ENCODE data around the gene SLC1A5.
A peak's percentile ranks its signal among the peaks of the same experiment; 100 is the strongest.

The SLC1A5 gene

DNA sequence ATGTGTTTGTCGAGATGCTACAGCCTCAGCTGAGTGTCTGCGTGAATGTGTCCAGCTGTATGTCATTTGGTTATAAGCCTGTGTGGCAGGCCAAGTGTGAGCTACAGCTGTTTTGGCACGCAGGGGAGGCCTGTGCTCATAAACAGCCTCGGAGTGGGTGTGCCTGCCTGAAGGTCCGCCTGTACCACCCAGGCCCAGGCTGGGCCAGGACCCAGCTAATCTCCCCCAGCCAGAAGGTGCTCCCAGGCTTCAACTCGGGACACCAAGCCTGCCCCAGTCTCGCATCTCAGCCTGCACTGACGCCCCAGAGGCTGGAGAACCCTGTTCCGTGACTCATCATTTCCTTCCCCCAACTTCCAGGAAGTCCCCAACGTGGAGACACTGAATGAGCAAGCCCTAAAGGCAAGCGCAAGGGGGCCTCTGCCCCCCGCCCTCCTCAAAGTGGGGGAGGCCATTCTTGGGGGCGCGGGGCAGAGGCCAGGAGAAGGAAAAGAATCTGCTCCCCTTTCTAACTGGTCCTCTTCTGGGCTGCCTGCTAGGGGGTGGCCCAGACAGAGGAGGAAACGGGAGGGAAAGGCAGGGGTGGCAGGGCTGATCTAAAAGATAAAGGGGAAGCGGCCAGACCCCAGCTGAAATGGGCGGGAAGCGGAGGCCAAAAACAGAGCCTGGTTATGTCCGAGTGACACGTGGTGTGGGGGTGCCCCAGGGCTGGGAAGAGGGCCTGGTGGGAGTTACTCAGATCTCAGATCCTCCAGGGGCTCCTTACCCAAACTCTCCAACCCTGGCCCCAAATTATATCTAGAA is 2.0 kb downstream of the SLC1A5 start (continued):
- TF ChIP-seq, protein P1, sequence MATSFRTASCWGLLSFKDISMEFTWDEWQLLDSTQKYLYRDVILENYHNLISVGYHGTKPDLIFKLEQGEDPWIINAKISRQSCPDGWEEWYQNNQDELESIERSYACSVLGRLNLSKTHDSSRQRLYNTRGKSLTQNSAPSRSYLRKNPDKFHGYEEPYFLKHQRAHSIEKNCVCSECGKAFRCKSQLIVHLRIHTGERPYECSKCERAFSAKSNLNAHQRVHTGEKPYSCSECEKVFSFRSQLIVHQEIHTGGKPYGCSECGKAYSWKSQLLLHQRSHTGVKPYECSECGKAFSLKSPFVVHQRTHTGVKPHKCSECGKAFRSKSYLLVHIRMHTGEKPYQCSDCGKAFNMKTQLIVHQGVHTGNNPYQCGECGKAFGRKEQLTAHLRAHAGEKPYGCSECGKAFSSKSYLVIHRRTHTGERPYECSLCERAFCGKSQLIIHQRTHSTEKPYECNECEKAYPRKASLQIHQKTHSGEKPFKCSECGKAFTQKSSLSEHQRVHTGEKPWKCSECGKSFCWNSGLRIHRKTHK (tag by site-specific recombination; IDR thresholded peaks at IDR 0.05): no peak
- TF ChIP-seq SETDB1 (IDR thresholded peaks at IDR 0.05; ENCODE audit: insufficient read length, low read length): no peak
- TF ChIP-seq ZNF837 (tag by site-specific recombination; IDR thresholded peaks at IDR 0.05): no peak
- no peak for TF ChIP-seq ZNF624 (tag by site-specific recombination; IDR thresholded peaks at IDR 0.05)
- TF ChIP-seq, protein P2, sequence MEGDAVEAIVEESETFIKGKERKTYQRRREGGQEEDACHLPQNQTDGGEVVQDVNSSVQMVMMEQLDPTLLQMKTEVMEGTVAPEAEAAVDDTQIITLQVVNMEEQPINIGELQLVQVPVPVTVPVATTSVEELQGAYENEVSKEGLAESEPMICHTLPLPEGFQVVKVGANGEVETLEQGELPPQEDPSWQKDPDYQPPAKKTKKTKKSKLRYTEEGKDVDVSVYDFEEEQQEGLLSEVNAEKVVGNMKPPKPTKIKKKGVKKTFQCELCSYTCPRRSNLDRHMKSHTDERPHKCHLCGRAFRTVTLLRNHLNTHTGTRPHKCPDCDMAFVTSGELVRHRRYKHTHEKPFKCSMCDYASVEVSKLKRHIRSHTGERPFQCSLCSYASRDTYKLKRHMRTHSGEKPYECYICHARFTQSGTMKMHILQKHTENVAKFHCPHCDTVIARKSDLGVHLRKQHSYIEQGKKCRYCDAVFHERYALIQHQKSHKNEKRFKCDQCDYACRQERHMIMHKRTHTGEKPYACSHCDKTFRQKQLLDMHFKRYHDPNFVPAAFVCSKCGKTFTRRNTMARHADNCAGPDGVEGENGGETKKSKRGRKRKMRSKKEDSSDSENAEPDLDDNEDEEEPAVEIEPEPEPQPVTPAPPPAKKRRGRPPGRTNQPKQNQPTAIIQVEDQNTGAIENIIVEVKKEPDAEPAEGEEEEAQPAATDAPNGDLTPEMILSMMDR (tag by site-specific recombination; IDR thresholded peaks at IDR 0.05): no peak; the same call in none of the 2 replicates
- TF ChIP-seq, protein P3, sequence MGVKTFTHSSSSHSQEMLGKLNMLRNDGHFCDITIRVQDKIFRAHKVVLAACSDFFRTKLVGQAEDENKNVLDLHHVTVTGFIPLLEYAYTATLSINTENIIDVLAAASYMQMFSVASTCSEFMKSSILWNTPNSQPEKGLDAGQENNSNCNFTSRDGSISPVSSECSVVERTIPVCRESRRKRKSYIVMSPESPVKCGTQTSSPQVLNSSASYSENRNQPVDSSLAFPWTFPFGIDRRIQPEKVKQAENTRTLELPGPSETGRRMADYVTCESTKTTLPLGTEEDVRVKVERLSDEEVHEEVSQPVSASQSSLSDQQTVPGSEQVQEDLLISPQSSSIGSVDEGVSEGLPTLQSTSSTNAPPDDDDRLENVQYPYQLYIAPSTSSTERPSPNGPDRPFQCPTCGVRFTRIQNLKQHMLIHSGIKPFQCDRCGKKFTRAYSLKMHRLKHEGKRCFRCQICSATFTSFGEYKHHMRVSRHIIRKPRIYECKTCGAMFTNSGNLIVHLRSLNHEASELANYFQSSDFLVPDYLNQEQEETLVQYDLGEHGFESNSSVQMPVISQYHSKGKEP (tag by site-specific recombination; IDR thresholded peaks at IDR 0.05): no peak
- TF ChIP-seq ZNF654 (tag by site-specific recombination; IDR thresholded peaks at IDR 0.05; ENCODE audit: low read depth): no peak
- no peak for TF ChIP-seq ZNF596 (tag by site-specific recombination; IDR thresholded peaks at IDR 0.05)
- TF ChIP-seq, protein P4, sequence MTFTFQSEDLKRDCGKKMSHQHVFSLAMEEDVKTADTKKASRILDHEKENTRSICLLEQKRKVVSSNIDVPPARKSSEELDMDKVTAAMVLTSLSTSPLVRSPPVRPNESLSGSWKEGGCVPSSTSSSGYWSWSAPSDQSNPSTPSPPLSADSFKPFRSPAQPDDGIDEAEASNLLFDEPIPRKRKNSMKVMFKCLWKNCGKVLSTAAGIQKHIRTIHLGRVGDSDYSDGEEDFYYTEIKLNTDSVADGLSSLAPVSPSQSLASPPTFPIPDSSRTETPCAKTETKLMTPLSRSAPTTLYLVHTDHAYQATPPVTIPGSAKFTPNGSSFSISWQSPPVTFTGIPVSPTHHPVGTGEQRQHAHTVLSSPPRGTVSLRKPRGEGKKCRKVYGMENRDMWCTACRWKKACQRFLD (tag by site-specific recombination; IDR thresholded peaks at IDR 0.05): no peak
- TF ChIP-seq ZBTB21 (tag by site-specific recombination; IDR thresholded peaks at IDR 0.05): no peak
- TF ChIP-seq ZNF843 (tag by site-specific recombination; IDR thresholded peaks at IDR 0.05): no peak
- TF ChIP-seq, protein P5, sequence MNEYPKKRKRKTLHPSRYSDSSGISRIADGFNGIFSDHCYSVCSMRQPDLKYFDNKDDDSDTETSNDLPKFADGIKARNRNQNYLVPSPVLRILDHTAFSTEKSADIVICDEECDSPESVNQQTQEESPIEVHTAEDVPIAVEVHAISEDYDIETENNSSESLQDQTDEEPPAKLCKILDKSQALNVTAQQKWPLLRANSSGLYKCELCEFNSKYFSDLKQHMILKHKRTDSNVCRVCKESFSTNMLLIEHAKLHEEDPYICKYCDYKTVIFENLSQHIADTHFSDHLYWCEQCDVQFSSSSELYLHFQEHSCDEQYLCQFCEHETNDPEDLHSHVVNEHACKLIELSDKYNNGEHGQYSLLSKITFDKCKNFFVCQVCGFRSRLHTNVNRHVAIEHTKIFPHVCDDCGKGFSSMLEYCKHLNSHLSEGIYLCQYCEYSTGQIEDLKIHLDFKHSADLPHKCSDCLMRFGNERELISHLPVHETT (tag by site-specific recombination; IDR thresholded peaks at IDR 0.05): no peak
- TF ChIP-seq, protein P6, sequence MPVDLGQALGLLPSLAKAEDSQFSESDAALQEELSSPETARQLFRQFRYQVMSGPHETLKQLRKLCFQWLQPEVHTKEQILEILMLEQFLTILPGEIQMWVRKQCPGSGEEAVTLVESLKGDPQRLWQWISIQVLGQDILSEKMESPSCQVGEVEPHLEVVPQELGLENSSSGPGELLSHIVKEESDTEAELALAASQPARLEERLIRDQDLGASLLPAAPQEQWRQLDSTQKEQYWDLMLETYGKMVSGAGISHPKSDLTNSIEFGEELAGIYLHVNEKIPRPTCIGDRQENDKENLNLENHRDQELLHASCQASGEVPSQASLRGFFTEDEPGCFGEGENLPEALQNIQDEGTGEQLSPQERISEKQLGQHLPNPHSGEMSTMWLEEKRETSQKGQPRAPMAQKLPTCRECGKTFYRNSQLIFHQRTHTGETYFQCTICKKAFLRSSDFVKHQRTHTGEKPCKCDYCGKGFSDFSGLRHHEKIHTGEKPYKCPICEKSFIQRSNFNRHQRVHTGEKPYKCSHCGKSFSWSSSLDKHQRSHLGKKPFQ (tag by site-specific recombination; IDR thresholded peaks at IDR 0.05): peak; percentile 94
- no peak for TF ChIP-seq HOXD13 (CRISPR knock-in tag; IDR thresholded peaks at IDR 0.05; ENCODE audit: borderline replicate concordance)
- no peak for TF ChIP-seq ZNF292 (tag by site-specific recombination; IDR thresholded peaks at IDR 0.05; ENCODE audit: borderline replicate concordance, low read depth)
- TF ChIP-seq ZNF16 (tag by site-specific recombination; IDR thresholded peaks at IDR 0.05; ENCODE audit: low read depth): peak; percentile 87; the same call in 1 of the 2 replicates
- no peak for TF ChIP-seq ZNF791 (tag by site-specific recombination; IDR thresholded peaks at IDR 0.05)
- TF ChIP-seq ZNF416 (tag by site-specific recombination; IDR thresholded peaks at IDR 0.05): no peak
- no peak for TF ChIP-seq ZNF776 (tag by site-specific recombination; IDR thresholded peaks at IDR 0.05; ENCODE audit: borderline replicate concordance)
- TF ChIP-seq ZNF214 (tag by site-specific recombination; IDR thresholded peaks at IDR 0.05; ENCODE audit: borderline replicate concordance): no peak
- TF ChIP-seq, protein P7, sequence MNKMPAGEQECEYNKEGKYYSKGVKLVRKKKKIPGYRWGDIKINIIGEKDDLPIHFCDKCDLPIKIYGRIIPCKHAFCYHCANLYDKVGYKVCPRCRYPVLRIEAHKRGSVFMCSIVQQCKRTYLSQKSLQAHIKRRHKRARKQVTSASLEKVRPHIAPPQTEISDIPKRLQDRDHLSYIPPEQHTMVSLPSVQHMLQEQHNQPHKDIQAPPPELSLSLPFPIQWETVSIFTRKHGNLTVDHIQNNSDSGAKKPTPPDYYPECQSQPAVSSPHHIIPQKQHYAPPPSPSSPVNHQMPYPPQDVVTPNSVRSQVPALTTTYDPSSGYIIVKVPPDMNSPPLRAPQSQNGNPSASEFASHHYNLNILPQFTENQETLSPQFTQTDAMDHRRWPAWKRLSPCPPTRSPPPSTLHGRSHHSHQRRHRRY (tag by site-specific recombination; IDR thresholded peaks at IDR 0.05): no peak; the same call in 1 of the 2 replicates
- TF ChIP-seq ZNF560 (tag by site-specific recombination; IDR thresholded peaks at IDR 0.05; ENCODE audit: borderline replicate concordance): no peak
- TF ChIP-seq ZNF19 (tag by site-specific recombination; IDR thresholded peaks at IDR 0.05; ENCODE audit: low read depth): no peak
- TF ChIP-seq SP7 (tag by site-specific recombination; IDR thresholded peaks at IDR 0.05): peak; percentile 80; the same call in 1 of the 2 replicates
- no peak for TF ChIP-seq ZNF510 (tag by site-specific recombination; IDR thresholded peaks at IDR 0.05; ENCODE audit: insufficient replicate concordance)

Measured in HEK293 (cell line).